ENCODE data around the gene LSM3.

LSM3 gene

GRCh38 chr3:14209581-14210289 is 31.1 kb downstream of the LSM3 start:
- Histone ChIP-seq H3K9me3 (no peaks in the 10 kb centered on the region), H3K36me3 (no peaks in the 10 kb centered on the region), H3K4me1 (no peaks in the 10 kb centered on the region), H3K4me3 (ENCODE audit: low read depth, low read length) (no peak overlapping the region), H3K27me3 (no peaks in the 10 kb centered on the region)
- no peak for TF ChIP-seq CTCF (IDR thresholded peaks at IDR 0.05; ENCODE audit: low read depth, low read length)
- DNase-seq = no peak

- DNase-seq = no peak
- no peak overlapping the region for H3K4me3 ChIP-seq (ENCODE audit: low read depth, low read length)
- H3K4me1 ChIP-seq = no peaks in the 10 kb centered on the region
Observed at GRCh38 chr3:14210290-14210688, 31.7 kb downstream of the LSM3 start.

GRCh38 chr3:14210843-14211594 is 32.4 kb downstream of the LSM3 start:
- DNase-seq = no peak
- no peaks in the 10 kb centered on the region for H3K4me1 ChIP-seq
- H3K36me3 ChIP-seq = no peaks in the 10 kb centered on the region
- no peaks in the 10 kb centered on the region for H3K9me3 ChIP-seq
- no peak overlapping the region for H3K4me3 ChIP-seq (ENCODE audit: low read depth, low read length)
- no peaks in the 10 kb centered on the region for H3K27me3 ChIP-seq
- TF ChIP-seq CTCF (IDR thresholded peaks at IDR 0.05; ENCODE audit: low read depth, low read length) = no peak

More at GRCh38 chr3:14210290-14210688, 31.7 kb downstream of the LSM3 start:
- no peak for TF ChIP-seq CTCF (IDR thresholded peaks at IDR 0.05; ENCODE audit: low read depth, low read length)
- no peaks in the 10 kb centered on the region for H3K9me3 ChIP-seq
- H3K36me3 ChIP-seq = no peaks in the 10 kb centered on the region
- no peaks in the 10 kb centered on the region for H3K27me3 ChIP-seq

- TF ChIP-seq CTCF (IDR thresholded peaks at IDR 0.05; ENCODE audit: low read depth, low read length) = no peak
- Histone ChIP-seq H3K9me3 (no peaks in the 10 kb centered on the region), H3K4me1 (no peaks in the 10 kb centered on the region), H3K27me3 (no peaks in the 10 kb centered on the region), H3K4me3 (ENCODE audit: low read depth, low read length) (no peak overlapping the region), H3K36me3 (no peaks in the 10 kb centered on the region)
- DNase-seq = no peak
Observed at GRCh38 chr3:14211621-14212020, 33.0 kb downstream of the LSM3 start.

DNA sequence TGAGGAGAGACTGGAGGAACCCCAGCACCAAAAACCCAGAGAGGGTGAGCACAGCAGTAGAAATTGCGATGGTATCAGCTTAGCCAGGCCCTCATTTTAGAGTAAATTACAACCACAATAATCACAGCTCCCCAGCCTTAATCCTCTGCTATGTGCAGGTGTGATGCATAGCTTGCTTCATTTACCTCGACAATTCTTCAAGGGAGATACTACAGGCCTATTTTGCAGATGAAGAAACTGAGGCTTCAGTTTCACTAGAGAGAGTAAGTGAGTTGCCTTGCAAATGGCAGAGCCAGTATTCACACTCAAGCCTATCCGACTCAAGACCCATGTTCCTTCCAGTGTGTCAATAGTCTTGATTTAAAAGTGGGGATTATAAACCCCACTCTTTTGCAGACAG is 33.4 kb downstream of the LSM3 start:
- Histone ChIP-seq H3K27me3 (no peaks in the 10 kb centered on the region), H3K4me3 (ENCODE audit: low read depth, low read length) (no peak overlapping the region), H3K4me1 (no peaks in the 10 kb centered on the region), H3K9me3 (no peaks in the 10 kb centered on the region), H3K36me3 (no peaks in the 10 kb centered on the region)
- no peak for TF ChIP-seq CTCF (IDR thresholded peaks at IDR 0.05; ENCODE audit: low read depth, low read length)
- DNase-seq = no peak
